ENCODE measurements around the gene BCL2L11. TPM values are rescaled to one million over a fixed set of nuclear protein-coding genes. Genes with fewer than 3 reads are reported as not detected.

The BCL2L11 gene
- total RNA-seq, 1 donor from 2014 or later: 221 TPM

- ChIA-PET POLR2A (interaction anchor here (1.5 to 6.1 kb wide), 4 partner anchors 10 to 25 kb away, joined by 7 to 51 read pairs (median 18); partner anchors contain the start of gene BCL2L11), CTCF (interaction anchor here (1.9 kb wide), 1 partner anchor 12 kb away, joined by 4 read pairs; no protein-coding TSS in a partner anchor)
- intact Hi-C loops (cut with micrococcal nuclease): no loop called here
- ATAC-seq (ENCODE audit: low read depth): no peak
- H3K27ac Mint-ChIP-seq: no peak overlapping the region
- TF ChIP-seq CTCF (IDR thresholded peaks at IDR 0.05): no peak
- peaks cover 12% of the 10 kb centered on the region for H3K4me1 Mint-ChIP-seq
- DNase-seq: no peak
- no peaks in the 10 kb centered on the region for H3K9me3 Mint-ChIP-seq
- peaks cover 81% of the 10 kb centered on the region for H3K36me3 Mint-ChIP-seq (ENCODE audit: low read depth)
- no peaks in the 10 kb centered on the region for H3K27me3 Mint-ChIP-seq
- H3K4me3 Mint-ChIP-seq: no peak overlapping the region
Observed at GRCh38 chr2:111145951-111146350, 25.2 kb downstream of the BCL2L11 start.

DNA sequence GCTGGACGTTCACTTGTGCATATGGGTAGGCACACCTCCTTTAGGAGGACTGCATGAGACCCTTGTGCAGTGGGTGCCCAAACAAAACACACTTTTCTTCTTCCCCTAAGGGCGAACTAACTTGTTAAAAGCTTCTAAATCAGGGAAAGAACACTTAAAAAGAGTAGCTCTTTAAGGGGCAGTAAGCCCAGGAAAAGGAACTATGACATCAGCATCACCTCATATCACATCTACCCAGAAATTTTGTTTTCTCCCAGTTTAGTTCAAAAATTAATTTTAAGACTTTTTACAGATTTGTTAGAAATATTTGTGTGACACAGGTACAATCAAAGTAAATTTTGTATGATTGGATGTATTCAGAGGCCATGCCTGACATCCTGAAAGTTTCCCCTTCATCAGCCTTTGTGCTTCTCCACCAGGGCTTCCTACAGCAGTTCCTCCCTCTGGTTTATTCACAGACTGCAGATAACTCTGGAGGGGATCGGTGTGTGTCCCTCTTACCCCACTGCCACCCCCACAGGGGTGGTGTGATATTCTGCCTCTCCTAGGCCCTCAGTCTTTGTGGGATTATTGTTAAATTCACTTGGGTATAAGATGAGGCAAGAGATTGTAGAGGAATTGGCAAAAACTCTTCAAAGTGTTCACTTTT is 27.6 kb downstream of the BCL2L11 start:
- ChIA-PET POLR2A (interaction anchor here (1.9 to 6.1 kb wide), 3 partner anchors 8 to 28 kb away, joined by 4 to 51 read pairs (median 6); partner anchors contain the start of gene BCL2L11), CTCF (interaction anchor here (1.1 to 1.4 kb wide), 2 partner anchors 15 to 336 kb away, joined by 3 read pairs; no protein-coding TSS in a partner anchor)
- DNase-seq (no peak), ATAC-seq (ENCODE audit: low read depth) (no peak)
- H3K27me3 Mint-ChIP-seq: no peaks in the 10 kb centered on the region
- H3K4me3 Mint-ChIP-seq: no peak overlapping the region
- peaks cover 12% of the 10 kb centered on the region for H3K4me1 Mint-ChIP-seq
- H3K27ac Mint-ChIP-seq: no peak overlapping the region
- no peaks in the 10 kb centered on the region for H3K9me3 Mint-ChIP-seq
- intact Hi-C loops (cut with micrococcal nuclease): loop anchor here (2.0 kb wide), 1 partner anchor 14 kb away; no protein-coding TSS in a partner anchor
- TF ChIP-seq CTCF (IDR thresholded peaks at IDR 0.05): no peak
- peaks cover 82% of the 10 kb centered on the region for H3K36me3 Mint-ChIP-seq (ENCODE audit: low read depth)

- ATAC-seq (ENCODE audit: low read depth) (no peak), DNase-seq (no peak)
- TF ChIP-seq CTCF (IDR thresholded peaks at IDR 0.05): no peak
- Mint-ChIP-seq H3K36me3 (ENCODE audit: low read depth) (peaks cover 82% of the 10 kb centered on the region), H3K4me3 (no peak overlapping the region), H3K9me3 (no peaks in the 10 kb centered on the region), H3K27ac (no peak overlapping the region), H3K4me1 (peaks cover 12% of the 10 kb centered on the region), H3K27me3 (no peaks in the 10 kb centered on the region)
- CTCF ChIA-PET: interaction anchor here (1.4 kb wide), 1 partner anchor 16 kb away, joined by 3 read pairs; no protein-coding TSS in a partner anchor
- POLR2A ChIA-PET: interaction anchor here (1.9 to 6.1 kb wide), 3 partner anchors 7 to 28 kb away, joined by 4 to 51 read pairs (median 6); partner anchors contain the start of gene BCL2L11
- intact Hi-C loops (cut with micrococcal nuclease): loop anchor here (2.0 kb wide), 1 partner anchor 14 kb away; no protein-coding TSS in a partner anchor
Observed at GRCh38 chr2:111148925-111149324, 28.2 kb downstream of the BCL2L11 start.

- POLR2A ChIA-PET: no interaction called here
- H3K27me3 Mint-ChIP-seq: no peaks in the 10 kb centered on the region
- DNase-seq (no peak), ATAC-seq (ENCODE audit: low read depth) (no peak)
- intact Hi-C loops (cut with micrococcal nuclease): loop anchor here (2.0 kb wide), 1 partner anchor 15 kb away; no protein-coding TSS in a partner anchor
- peaks cover 84% of the 10 kb centered on the region for H3K36me3 Mint-ChIP-seq (ENCODE audit: low read depth)
- H3K27ac Mint-ChIP-seq: no peak overlapping the region
- CTCF ChIA-PET: interaction anchor here (1.4 kb wide), 1 partner anchor 17 kb away, joined by 3 read pairs; no protein-coding TSS in a partner anchor
- H3K9me3 Mint-ChIP-seq: no peaks in the 10 kb centered on the region
- H3K4me1 Mint-ChIP-seq: peaks cover 12% of the 10 kb centered on the region
- no peak for TF ChIP-seq CTCF (IDR thresholded peaks at IDR 0.05)
- H3K4me3 Mint-ChIP-seq: no peak overlapping the region
Observed at GRCh38 chr2:111149882-111150455, 29.3 kb downstream of the BCL2L11 start.

DNA sequence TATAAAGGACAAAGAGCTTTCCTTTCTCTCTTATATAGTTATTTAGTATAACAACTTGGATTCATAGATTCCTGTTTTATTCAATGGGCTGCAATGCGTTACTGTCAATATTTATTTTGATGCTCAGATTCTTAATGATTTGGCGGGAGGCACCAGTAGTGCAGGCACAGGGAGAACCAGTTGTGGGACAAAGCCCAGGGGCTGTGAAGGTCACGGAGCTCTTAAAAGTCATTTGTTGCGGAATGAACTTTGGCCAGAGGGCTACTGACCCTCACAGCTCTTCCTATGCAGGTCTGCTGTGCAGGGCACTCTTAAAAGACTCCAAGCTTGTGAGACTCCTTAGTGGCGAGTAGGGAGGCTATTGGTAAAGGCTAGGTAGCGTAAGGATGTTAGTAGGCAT is 34.0 kb downstream of the BCL2L11 start:
- no peaks in the 10 kb centered on the region for H3K27me3 Mint-ChIP-seq

More for the DNA sequence above, 34.0 kb downstream of the BCL2L11 start:
- Mint-ChIP-seq H3K4me1 (peaks cover 50% of the 10 kb centered on the region), H3K4me3 (no peak overlapping the region), H3K36me3 (ENCODE audit: low read depth) (peaks cover 85% of the 10 kb centered on the region), H3K27ac (peak overlapping the region; percentile 51), H3K9me3 (no peaks in the 10 kb centered on the region)
- TF ChIP-seq CTCF (IDR thresholded peaks at IDR 0.05): no peak
- ChIA-PET CTCF (interaction anchor here (0.6 kb wide), 1 partner anchor 141 kb away, joined by 3 read pairs; no protein-coding TSS in a partner anchor), POLR2A (interaction anchor here (1.0 to 4.9 kb wide), 4 partner anchors 9 to 64 kb away, joined by 3 to 136 read pairs (median 76); partner anchors contain the start of gene BCL2L11)
- DNase-seq (no peak), ATAC-seq (ENCODE audit: low read depth) (no peak)
- intact Hi-C loops (cut with micrococcal nuclease): no loop called here

All from activated B cell treated with CpG ODN at 0.5 μM for 24 hours (primary cell).